HUES48 (cell line): ENCODE results near the gene HS6ST2.

Experiments
- H3K27ac ChIP-seq: one replicate; pipeline ENCODE4 v1.7.0; 2013; ENCODE audit warnings: low read depth, low read length, inconsistent platforms
- H3K27me3 ChIP-seq: 2 replicates; pipeline ENCODE4 v1.6.1; 2013; ENCODE audit warnings: mild to moderate bottlenecking, low read length; ENCODE audit not compliant: control insufficient read depth, insufficient read depth
- H3K36me3 ChIP-seq: 2 replicates; pipeline ENCODE4 v1.6.1; 2013; ENCODE audit warnings: low read length; ENCODE audit not compliant: control insufficient read depth, insufficient read depth
- H3K4me1 ChIP-seq: 2 replicates; pipeline ENCODE4 v1.6.1; 2013; ENCODE audit warnings: mild to moderate bottlenecking, low read length; ENCODE audit not compliant: control insufficient read depth, insufficient read depth
- H3K4me3 ChIP-seq: 2 replicates; pipeline ENCODE4 v1.5.1; 2013; ENCODE audit warnings: mild to moderate bottlenecking, low read depth, low read length
- H3K9ac ChIP-seq: 2 replicates; pipeline ENCODE4 v1.6.1; 2013; ENCODE audit warnings: mild to moderate bottlenecking, low read depth, low read length, moderate library complexity
- H3K9me3 ChIP-seq: 2 replicates; pipeline ENCODE4 v1.6.1; 2013; ENCODE audit warnings: low read length; ENCODE audit not compliant: control insufficient read depth, insufficient read depth

Gene HS6ST2

GRCh38 chrX:132615391-132616131 lies 342.9 kb downstream of the HS6ST2 start:
- Histone ChIP-seq H3K36me3 (no peaks in the 10 kb centered on the region), H3K4me1 (no peaks in the 10 kb centered on the region), H3K4me3 (no peak overlapping the region), H3K27me3 (no peaks in the 10 kb centered on the region), H3K9ac (no peak overlapping the region), H3K9me3 (no peaks in the 10 kb centered on the region), H3K27ac (no peak overlapping the region)

- Histone ChIP-seq H3K36me3 (no peaks in the 10 kb centered on the region), H3K27ac (no peak overlapping the region), H3K9me3 (no peaks in the 10 kb centered on the region), H3K4me3 (no peak overlapping the region), H3K4me1 (no peaks in the 10 kb centered on the region), H3K9ac (no peak overlapping the region), H3K27me3 (no peaks in the 10 kb centered on the region)
Measured at GRCh38 chrX:132614297-132614696, 344.1 kb downstream of the HS6ST2 start.

GRCh38 chrX:132613801-132614200 lies 344.6 kb downstream of the HS6ST2 start:
- Histone ChIP-seq H3K4me1 (no peaks in the 10 kb centered on the region), H3K9me3 (no peaks in the 10 kb centered on the region), H3K27me3 (no peaks in the 10 kb centered on the region), H3K27ac (no peak overlapping the region), H3K9ac (no peak overlapping the region), H3K36me3 (no peaks in the 10 kb centered on the region), H3K4me3 (no peak overlapping the region)

GRCh38 chrX:132612821-132613564 lies 345.4 kb downstream of the HS6ST2 start:
- Histone ChIP-seq H3K9ac (no peak overlapping the region), H3K36me3 (no peaks in the 10 kb centered on the region)

GRCh38 chrX:132610536-132610935 lies 347.9 kb downstream of the HS6ST2 start:
- 0 out of 2 replicates have a peak, but pooled peaks cover 11% of the 10 kb centered on the region for H3K27me3 ChIP-seq
- no peaks in the 10 kb centered on the region for H3K9me3 ChIP-seq
- no peak overlapping the region for H3K4me3 ChIP-seq
- H3K4me1 ChIP-seq: no peaks in the 10 kb centered on the region
- no peak overlapping the region for H3K27ac ChIP-seq
- no peak overlapping the region for H3K9ac ChIP-seq
- no peaks in the 10 kb centered on the region for H3K36me3 ChIP-seq

More at GRCh38 chrX:132612821-132613564, 345.4 kb downstream of the HS6ST2 start:
- no peak overlapping the region for H3K4me3 ChIP-seq
- no peaks in the 10 kb centered on the region for H3K4me1 ChIP-seq
- H3K27ac ChIP-seq: no peak overlapping the region
- no peaks in the 10 kb centered on the region for H3K27me3 ChIP-seq
- H3K9me3 ChIP-seq: no peaks in the 10 kb centered on the region

DNA sequence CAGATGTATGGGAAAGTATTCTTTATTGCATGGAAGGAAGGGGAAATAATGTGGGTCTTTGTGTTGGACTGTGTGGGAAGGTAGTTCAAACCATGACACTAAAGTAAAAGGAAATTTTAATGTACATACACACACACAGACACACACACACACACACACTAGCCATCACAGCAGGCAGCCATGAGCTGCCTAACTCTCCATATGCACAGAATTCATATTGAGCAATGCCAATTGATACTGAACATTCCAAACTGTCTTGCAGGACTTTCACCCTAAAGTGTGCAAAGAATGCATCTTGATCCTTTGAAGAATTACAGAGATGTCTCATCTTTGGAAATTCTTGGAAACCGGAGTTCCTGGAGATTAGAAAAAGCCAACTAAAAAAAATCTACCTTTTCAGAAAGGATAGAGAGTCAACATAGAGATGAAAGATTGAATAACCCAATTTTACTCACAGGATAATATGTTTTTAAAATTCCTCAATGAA lies 349.0 kb downstream of the HS6ST2 start:
- H3K27me3 ChIP-seq: 0 out of 2 replicates have a peak, but pooled peaks cover 11% of the 10 kb centered on the region
- no peaks in the 10 kb centered on the region for H3K4me1 ChIP-seq

GRCh38 chrX:132603700-132604286 lies 354.6 kb downstream of the HS6ST2 start:
- peaks cover 16% of the 10 kb centered on the region; the same call in 1 of the 2 replicates for H3K27me3 ChIP-seq
- H3K4me3 ChIP-seq: no peak overlapping the region
- H3K9ac ChIP-seq: no peak overlapping the region
- no peak overlapping the region for H3K27ac ChIP-seq
- no peaks in the 10 kb centered on the region for H3K9me3 ChIP-seq
- no peaks in the 10 kb centered on the region for H3K4me1 ChIP-seq
- no peaks in the 10 kb centered on the region for H3K36me3 ChIP-seq

More for the DNA sequence above, 349.0 kb downstream of the HS6ST2 start:
- H3K36me3 ChIP-seq: no peaks in the 10 kb centered on the region
- no peaks in the 10 kb centered on the region for H3K9me3 ChIP-seq
- H3K27ac ChIP-seq: no peak overlapping the region
- no peak overlapping the region for H3K4me3 ChIP-seq
- no peak overlapping the region for H3K9ac ChIP-seq

DNA sequence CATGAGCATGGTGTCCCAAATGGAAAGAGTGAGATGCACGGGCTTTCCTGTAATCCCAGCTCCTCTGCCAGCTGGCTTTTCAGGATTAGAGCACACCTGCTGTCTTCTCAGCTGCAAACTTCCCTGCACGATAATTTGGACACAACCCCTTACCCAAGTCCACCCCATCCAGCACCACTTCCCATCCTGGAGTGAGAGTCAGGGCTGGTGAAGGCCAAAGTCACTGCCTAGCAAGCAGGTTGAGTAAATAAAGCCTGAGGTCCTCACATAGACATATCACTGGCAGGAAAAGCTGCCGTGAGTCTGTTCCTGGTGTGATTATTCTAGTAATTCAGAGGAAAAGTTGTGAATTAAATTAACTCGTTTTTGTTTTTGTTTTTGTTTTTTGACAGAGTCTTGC lies 355.7 kb downstream of the HS6ST2 start:
- Histone ChIP-seq H3K27me3 (peaks cover 16% of the 10 kb centered on the region; the same call in 1 of the 2 replicates), H3K9me3 (no peaks in the 10 kb centered on the region), H3K9ac (no peak overlapping the region), H3K36me3 (no peaks in the 10 kb centered on the region), H3K27ac (no peak overlapping the region), H3K4me1 (no peaks in the 10 kb centered on the region), H3K4me3 (no peak overlapping the region)

GRCh38 chrX:132594999-132595398 lies 363.4 kb downstream of the HS6ST2 start:
- no peak overlapping the region for H3K9ac ChIP-seq
- peaks cover 5% of the 10 kb centered on the region; the same call in 1 of the 2 replicates for H3K27me3 ChIP-seq
- no peaks in the 10 kb centered on the region for H3K36me3 ChIP-seq
- no peaks in the 10 kb centered on the region for H3K9me3 ChIP-seq
- H3K4me1 ChIP-seq: no peaks in the 10 kb centered on the region
- H3K4me3 ChIP-seq: no peak overlapping the region
- no peak overlapping the region for H3K27ac ChIP-seq

DNA sequence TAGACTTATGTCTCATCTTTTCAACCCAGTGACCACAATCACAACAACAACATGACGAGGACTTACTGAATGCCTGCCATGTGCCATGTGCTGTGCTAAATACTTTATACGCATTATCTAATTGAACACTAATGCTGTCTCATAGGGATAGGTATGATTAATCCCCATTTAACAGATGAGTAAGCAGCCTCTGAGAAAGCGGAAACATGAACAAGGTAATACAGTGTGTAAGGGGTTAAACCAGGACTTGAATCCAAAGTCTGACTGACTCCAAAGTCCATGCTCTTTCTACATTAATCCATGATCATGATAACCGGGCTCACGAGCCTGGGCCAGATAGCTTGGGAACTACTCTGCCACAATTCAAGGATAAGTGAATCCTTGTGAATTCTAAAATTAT lies 364.3 kb downstream of the HS6ST2 start:
- no peaks in the 10 kb centered on the region for H3K9me3 ChIP-seq
- H3K9ac ChIP-seq: no peak overlapping the region
- peaks cover 6% of the 10 kb centered on the region for H3K27me3 ChIP-seq
- no peak overlapping the region for H3K27ac ChIP-seq
- no peaks in the 10 kb centered on the region for H3K36me3 ChIP-seq
- H3K4me3 ChIP-seq: no peak overlapping the region
- no peaks in the 10 kb centered on the region for H3K4me1 ChIP-seq

DNA sequence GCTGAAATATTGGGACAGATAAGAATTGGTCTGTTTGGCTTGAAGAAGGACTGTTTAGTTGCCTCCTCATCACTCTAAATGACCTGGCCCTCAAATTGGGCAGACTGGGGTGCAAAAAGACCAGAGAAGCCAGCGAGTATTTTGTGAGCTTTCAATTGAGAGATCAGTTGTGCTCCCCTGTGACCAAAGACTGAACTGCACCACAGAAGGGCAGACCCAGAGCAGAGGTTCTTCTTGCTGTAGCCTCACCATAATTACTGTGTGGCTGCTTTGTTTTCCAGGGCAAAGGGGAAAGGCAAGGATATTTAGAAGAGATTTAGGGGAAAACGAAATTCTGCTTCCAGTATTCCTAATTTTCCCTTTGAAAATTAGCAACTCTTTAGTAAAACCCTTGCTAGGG lies 365.5 kb downstream of the HS6ST2 start:
- no peak overlapping the region for H3K27ac ChIP-seq
- no peaks in the 10 kb centered on the region for H3K36me3 ChIP-seq
- no peak overlapping the region for H3K9ac ChIP-seq
- H3K27me3 ChIP-seq: peaks cover 6% of the 10 kb centered on the region
- no peaks in the 10 kb centered on the region for H3K9me3 ChIP-seq
- H3K4me3 ChIP-seq: no peak overlapping the region
- H3K4me1 ChIP-seq: no peaks in the 10 kb centered on the region
